Activated CD4-positive, alpha-beta T cell treated with anti-CD3 and anti-CD28 coated beads, Interleukin-2, amount 50 U/mL, for 16 hours (primary cell): Measurements from ENCODE around the gene IQCE.

Experiments
- DNase-seq: peaks from one replicate; pipeline ENCODE4 v3.0.0-alpha.2; 2020

Gene IQCE

GRCh38 chr7:2558629-2559282 lies at the start of gene IQCE:
Gene IQCE (plus strand): TSS chr7:2558979. CDS start chr7:2559182, 203 bp downstream.
- peak; percentile 93 for DNase-seq

DNA sequence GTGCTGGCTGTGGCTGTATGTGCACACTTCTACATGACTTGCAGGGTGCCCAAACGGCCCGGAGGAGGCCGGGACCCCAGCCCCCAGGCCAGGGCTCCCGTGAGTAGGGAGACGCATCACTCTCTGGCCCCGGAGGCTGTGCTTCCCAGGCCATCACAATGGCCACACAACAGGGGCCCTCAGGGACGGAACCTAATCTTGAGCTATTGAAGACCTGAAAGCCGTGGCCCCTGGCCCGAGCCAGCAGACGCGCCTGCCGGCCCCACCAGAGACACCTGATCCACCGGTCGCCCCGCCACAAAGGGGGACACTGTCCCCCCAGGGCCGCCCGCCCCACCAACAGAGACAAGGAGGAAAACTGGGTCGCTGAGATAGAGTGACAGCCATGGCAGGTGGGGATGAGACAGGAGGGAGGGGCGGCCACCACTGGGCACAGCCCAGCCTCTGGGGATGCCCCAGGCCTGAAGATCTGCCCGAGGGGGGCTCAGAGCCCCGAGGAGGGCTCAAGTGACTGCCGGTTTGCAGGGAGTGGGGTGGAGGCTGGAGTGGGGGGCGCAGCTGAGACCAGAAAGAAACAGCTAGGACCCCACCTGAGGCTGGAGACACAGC lies 49.4 kb upstream of the IQCE start:
- DNase-seq, result no peak

DNA sequence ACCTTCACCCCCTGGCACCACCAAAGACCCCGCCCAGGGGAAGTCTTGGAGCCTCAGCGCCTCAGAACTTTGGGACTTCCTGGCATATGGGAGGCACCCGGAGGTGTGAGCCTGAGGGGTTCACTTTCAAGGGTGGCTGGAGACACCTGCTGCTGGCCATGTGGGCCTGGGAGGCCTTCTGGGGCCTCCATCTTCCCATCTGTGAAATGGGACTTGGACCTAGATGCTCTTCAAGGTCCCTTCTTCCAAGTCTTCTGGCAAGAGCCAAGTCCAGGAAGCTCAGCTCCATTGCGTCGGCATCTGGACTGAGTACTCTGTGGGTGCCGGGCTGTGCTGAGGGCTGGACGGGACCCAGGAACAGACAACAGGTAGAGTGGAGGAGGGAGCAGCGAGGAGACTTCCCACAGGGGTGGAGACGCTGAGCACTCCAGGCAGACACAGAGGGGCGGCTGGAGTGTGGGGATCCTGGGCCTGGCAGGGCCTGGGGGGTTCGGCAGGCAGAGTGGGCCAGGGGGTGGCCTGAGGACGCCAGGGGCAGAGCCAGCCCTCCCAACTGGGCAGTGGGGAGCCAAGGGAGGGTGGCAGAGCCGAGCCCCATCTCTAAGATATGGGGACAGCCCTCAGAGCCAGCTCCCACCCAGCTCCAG lies 48.5 kb upstream of the IQCE start:
- no peak for DNase-seq

- no peak for DNase-seq
Observed at GRCh38 chr7:2510909-2511768, 47.6 kb upstream of the IQCE start.

DNA sequence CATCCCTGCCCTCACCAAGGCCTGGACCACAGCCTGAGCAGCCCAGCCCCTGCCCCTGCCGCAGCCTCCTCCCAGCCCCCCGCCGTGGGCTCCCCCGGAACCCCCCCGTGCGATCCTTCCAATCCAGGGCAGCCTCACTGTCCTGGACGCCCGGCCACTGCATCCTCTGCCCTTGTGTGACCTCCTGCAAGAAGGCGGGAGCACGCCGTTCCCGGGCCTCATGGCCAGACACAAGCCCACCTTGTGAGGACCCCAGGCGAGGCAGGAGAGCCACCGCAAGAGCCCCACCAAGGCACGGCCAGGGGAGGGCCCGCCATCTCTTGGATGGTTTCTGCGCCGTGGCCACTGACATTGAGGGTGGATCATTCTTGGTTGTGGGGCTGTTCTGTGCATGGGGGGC lies 47.0 kb upstream of the IQCE start:
- DNase-seq, result no peak

DNA sequence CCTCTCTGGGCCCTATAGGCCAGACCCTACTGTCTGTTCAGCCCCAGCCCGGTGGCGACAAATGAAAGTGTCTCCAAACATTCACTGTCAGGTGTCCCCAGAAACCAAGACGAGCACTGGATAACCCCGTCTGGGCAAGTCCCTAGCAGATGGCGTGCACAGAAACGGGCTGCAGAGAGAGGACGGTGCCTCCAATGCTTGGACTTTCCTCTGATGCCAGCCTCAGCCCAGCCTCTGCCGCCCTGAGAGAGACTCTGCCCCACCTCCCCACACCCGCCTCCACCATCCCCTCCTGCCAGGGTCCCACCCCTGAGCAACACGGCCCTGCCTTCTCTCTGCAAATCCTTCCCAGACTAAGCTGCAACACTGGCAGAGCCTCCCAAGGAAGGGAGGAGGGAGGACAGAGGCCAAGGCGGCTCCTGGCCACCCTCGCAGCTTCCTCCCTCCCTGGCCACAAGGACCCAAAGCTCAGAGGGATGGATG lies 46.6 kb upstream of the IQCE start:
- no peak for DNase-seq

GRCh38 chr7:2512713-2513112 lies 46.1 kb upstream of the IQCE start:
- DNase-seq, result no peak

DNA sequence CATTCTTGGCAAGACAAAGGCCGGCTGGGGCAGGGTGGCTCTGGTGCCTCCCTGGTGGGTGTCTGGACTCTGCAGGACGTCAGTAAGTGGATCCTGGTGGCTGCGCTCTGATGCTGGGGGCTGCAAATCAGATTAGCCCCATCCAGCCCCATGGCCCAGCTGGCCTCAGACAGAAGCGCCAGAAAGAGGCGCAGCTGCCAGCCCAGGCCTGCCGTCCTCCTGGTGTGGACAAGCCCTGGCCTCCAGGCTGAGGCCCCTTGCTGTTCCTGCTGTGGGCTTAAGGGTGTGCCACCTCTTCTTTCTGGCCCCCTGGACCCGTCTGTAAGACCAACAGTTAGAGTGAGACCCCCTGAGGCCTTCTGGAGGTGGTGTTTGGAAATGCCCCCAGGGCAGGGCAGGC lies 45.1 kb upstream of the IQCE start:
- DNase-seq, result no peak

GRCh38 chr7:2514473-2515423 lies 44.0 kb upstream of the IQCE start:
- DNase-seq, result no peak

GRCh38 chr7:2515424-2516193 lies 43.2 kb upstream of the IQCE start:
- DNase-seq, result no peak

DNA sequence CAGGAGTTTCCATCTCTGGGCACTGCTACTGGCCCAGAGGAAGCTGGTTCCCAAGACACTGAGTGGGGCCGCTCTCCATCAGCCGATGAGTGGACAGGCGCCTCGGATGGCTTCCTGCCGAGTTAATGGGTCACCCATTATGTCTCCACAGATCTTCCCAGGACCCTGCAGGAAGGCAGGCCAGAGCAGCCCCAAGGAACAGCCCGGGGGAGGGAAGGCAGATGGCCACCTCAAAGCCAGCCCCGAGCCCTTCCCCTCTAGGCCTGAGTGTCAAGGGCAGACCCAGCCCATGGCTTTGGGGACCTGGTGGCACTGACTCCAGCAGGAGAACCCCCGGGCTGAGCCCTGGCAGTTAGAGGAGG lies 42.6 kb upstream of the IQCE start:
- DNase-seq, result no peak

DNA sequence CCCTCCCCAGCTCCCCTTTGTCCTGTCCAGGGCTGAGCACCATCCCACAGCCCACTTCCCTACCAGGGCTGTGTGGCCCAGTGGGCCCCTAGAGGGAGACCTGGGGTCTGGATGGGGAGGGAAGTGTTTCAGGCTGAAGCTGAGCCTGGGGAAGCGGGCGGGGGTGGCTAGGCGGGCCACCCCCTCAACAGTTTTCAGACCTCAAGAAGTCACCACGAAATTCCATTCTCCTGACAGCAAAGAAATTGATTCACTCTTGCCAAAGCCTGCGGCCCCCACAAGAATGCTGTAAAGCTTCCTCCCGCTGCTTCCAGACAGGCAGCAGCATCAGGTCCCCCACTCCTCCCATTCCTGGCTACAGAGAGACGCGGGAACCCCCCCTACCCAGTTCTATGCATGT lies 41.8 kb upstream of the IQCE start:
- no peak for DNase-seq

DNA sequence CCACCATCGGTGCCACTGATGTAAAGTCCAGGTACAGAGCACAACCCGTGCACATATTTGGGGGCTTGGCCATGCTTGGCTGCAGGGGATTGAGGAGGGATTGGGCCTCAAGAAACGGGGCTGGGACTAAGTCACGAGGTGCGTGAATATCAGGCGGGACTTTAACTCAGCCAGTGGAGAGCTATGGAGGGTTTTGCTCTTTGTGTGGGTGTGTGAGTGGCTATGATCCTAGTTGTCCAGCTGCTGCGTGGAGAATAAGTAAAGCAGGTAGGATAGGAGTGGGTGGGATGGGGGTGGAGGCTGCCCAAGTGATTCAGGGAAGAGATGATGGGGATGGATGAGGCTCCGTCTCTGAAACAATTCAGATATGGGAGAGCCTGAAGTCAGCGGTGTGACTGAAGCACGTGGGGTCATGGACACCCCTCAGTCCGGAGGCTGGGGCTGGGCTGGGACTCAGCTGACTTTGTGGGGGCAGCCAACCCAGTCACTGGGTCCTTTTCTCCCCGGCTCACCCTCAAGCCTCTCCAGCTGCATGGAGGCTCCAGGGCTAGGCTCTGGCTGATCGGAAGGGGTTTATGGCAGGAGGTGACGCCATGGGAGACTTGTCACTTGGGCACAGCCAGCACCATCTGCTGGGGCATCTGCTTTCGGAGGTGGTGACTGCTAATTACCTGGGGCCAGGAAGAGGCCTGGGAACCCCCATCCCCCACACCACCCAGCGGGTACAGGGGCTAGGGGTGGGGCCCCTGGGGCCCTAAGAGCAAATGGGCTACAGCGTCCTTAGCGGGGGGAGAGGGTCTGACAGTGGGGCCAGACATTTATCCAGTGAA lies 40.9 kb upstream of the IQCE start:
- DNase-seq, result no peak

GRCh38 chr7:2518737-2519118 lies 40.1 kb upstream of the IQCE start:
- no peak for DNase-seq

DNA sequence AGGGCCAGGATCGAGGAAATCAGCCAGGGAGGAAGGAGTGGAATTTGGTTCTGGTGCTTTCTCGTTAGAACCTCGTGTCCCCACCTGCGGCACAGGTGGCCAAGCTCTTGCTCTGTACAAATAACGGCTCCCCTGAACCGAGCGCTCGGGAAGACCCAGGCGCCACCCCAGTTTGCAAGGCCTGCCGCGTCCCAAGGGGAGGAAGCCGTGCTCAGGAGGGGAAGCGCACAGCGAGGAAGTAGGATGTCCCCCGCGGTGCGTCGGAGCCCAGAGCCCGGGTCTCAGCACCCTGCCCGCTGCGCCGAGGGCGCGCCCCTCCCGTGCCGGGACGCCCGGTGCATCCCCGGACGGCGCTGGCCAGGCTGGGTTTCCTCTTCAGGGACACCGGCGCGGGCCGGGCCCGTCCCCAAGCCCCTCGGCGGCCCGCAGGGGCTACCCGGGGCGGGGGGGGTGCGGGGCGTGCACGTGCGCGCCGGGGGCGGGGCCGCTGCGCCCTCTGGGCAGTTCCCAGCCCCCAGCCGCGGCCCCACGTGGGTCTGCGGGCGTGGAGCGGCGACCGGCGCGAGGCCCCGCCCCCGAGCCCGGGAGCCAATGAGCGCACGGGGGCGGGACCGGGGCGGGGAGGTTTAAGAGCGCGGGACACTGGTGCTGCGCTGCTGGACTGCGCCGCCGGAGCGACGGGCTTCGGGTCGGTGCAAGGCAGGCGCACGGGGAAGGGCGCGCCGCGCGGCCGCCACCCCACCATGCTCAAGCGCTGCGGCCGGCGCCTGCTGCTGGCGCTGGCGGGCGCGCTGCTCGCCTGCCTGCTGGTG lies 39.5 kb upstream of the IQCE start, which contains the start of gene LFNG:
Gene LFNG (plus strand): TSS at position 656 of the 812 bp plus-strand sequence. CDS start 88 bp downstream, at position 744.
- peak; percentile 91 for DNase-seq

- no peak for DNase-seq
Observed at GRCh38 chr7:2520131-2520760, 38.5 kb upstream of the IQCE start.

DNA sequence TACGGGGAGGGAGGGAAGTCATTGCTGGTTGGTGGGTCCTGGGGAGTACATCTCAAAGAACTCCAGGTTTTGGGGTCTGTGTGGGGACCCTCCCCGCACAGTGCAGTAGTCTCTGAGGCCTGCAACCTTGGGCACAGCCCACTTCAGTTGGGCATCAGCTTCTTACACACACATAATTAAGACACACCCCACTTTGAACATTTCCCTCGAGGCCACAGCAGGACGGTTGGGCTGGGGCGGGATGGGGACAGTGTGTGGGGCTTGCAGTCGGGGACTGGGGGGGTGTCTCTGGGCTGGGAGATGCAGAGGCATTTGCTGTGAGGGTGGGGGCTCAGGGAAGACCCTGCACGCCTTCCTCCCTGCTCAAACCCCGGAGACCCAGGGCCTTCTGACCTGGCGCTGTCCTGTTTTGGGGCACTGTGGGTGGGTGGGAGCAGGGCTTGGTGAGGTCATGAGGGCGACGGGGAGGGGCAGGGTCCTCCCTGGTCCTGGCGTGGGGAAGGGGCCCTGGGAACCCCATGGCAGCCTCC lies 38.0 kb upstream of the IQCE start:
- DNase-seq, result no peak

DNA sequence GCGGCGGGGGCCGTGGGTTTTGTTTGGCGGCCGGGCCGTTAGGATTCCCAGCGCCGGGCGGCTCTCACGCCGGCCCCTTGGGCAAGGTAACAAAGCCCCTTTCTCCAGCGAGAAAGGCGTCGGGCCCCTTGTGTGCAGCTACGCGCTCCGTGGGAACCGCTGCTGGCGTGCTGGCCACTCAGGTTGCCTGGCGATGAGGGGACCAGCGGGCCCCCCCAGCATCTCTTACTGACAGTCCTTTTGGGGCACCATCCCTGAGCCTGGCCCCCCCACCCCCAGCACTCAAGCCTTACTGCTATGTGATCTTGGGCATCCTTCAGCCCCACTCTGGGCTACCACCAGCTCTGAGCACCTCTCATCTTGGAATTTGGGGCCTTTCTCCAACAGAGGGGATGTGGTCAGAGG lies 37.4 kb upstream of the IQCE start:
- DNase-seq, result peak; percentile 49
